ENCODE measurements around the gene OLFML2B. TPM values are rescaled to one million over a fixed set of nuclear protein-coding genes. Genes with fewer than 3 reads are reported as not detected.
A peak's percentile ranks its signal among the peaks of the same experiment; 100 is the strongest.
"Not testable (repeated sequence)": the region's sequence is repeated elsewhere in the genome, so short reads cannot be mapped to it uniquely, and the experiment has no call there.

Gene OLFML2B
- total and polyA plus RNA-seq, 2 donors (not counting 1 experiment from before 2014, with no cell fraction given): 5.1 to 7.2 TPM

DNA sequence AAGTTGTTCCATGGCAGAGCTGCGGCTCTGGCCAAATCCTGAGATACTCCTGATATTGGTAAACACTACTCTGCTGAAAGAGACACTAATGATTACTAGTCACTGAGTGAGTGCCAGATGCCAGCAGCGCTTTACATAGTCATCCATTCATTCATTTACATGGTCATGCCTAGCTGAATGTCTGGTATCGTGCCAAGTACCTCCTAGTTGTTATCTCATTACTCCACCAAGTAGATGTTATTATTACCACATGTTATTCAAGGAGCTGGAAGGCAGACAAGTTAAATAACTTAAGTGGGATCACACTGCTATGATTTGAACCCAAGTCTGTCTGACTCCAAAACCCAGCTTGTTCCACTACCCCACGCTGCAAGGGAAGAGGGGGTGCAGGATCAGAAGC lies 4.7 kb downstream of the OLFML2B start:
- Histone ChIP-seq H4K20me1 (ENCODE audit: control insufficient read depth, extremely low read depth, insufficient read depth, low read length) (no peaks in the 10 kb centered on the region), H3K79me2 (ENCODE audit: control insufficient read depth, insufficient read depth, low read length) (no peaks in the 10 kb centered on the region), H3K4me3 (replicated peaks in 1 of 4; ENCODE audit: control extremely low read depth in 1 of 4, insufficient read depth in 1 of 4, low read depth in 3 of 4, low read length in 4 of 4) (no peak overlapping the region), H3K9ac (ENCODE audit: insufficient read depth, low read length) (no peak overlapping the region), H2AFZ (ENCODE audit: low read length) (no peak overlapping the region), H3K4me2 (ENCODE audit: extremely low read depth, insufficient read depth, low read length) (no peak overlapping the region), H3K27ac (ENCODE audit: insufficient read depth, low read length) (no peak overlapping the region), H3K36me3 (ENCODE audit: control insufficient read depth, insufficient read depth, low read length) (no peaks in the 10 kb centered on the region), H3K27me3 (ENCODE audit: control insufficient read depth, insufficient read depth, low read length) (no peaks in the 10 kb centered on the region), H3K9me3 (ENCODE audit: control insufficient read depth, insufficient read depth, low read depth, low read length) (no peaks in the 10 kb centered on the region), H3K4me1 (ENCODE audit: control insufficient read depth, extremely low read depth, insufficient read depth, low read length) (peaks cover 9% of the 10 kb centered on the region)
- peak; percentile 64 to 89 for DNase-seq (ENCODE audit: low read depth in 2 of 2)
- no peak for TF ChIP-seq EZH2 (IDR thresholded peaks at IDR 0.05; ENCODE audit: low read length, missing control alignments)
- TF ChIP-seq, protein P1, sequence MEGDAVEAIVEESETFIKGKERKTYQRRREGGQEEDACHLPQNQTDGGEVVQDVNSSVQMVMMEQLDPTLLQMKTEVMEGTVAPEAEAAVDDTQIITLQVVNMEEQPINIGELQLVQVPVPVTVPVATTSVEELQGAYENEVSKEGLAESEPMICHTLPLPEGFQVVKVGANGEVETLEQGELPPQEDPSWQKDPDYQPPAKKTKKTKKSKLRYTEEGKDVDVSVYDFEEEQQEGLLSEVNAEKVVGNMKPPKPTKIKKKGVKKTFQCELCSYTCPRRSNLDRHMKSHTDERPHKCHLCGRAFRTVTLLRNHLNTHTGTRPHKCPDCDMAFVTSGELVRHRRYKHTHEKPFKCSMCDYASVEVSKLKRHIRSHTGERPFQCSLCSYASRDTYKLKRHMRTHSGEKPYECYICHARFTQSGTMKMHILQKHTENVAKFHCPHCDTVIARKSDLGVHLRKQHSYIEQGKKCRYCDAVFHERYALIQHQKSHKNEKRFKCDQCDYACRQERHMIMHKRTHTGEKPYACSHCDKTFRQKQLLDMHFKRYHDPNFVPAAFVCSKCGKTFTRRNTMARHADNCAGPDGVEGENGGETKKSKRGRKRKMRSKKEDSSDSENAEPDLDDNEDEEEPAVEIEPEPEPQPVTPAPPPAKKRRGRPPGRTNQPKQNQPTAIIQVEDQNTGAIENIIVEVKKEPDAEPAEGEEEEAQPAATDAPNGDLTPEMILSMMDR (conservative IDR thresholded peaks at IDR 0.05 in 1 of 2, IDR thresholded peaks at IDR 0.05 in 1 of 2; ENCODE audit: low read depth in 1 of 2, low read length in 2 of 2): no peak

DNA sequence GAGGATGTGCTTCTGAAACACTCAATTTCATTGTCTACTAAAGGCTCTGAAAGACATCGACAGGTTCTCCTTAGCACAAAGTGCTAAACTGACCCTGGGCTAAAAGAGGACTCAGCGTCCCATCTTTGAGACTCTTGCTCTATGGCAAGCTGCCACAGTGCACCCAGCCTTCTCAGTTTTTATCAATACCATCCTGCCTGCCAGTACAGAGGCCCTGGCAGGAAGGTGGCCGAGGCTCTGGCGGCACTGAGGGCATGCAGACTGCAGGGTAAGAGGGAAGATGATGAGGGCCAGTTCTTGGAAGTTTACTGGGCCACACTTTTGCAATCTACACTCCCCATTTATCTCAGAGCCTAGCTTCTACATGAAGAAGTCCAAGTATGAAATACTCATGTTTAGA lies 5.3 kb downstream of the OLFML2B start:
- no peak overlapping the region for H3K9ac ChIP-seq (ENCODE audit: insufficient read depth, low read length)
- no peak overlapping the region for H3K27ac ChIP-seq (ENCODE audit: insufficient read depth, low read length)
- no peak for DNase-seq (ENCODE audit: low read depth in 2 of 2)
- no peaks in the 10 kb centered on the region for H4K20me1 ChIP-seq (ENCODE audit: control insufficient read depth, extremely low read depth, insufficient read depth, low read length)
- peaks cover 9% of the 10 kb centered on the region for H3K4me1 ChIP-seq (ENCODE audit: control insufficient read depth, extremely low read depth, insufficient read depth, low read length)
- no peak overlapping the region for H3K4me3 ChIP-seq (replicated peaks in 1 of 4; ENCODE audit: control extremely low read depth in 1 of 4, insufficient read depth in 1 of 4, low read depth in 3 of 4, low read length in 4 of 4)
- H3K79me2 ChIP-seq (ENCODE audit: control insufficient read depth, insufficient read depth, low read length): no peaks in the 10 kb centered on the region
- TF ChIP-seq EZH2 (IDR thresholded peaks at IDR 0.05; ENCODE audit: low read length, missing control alignments): no peak
- TF ChIP-seq, protein P1 (conservative IDR thresholded peaks at IDR 0.05 in 1 of 2, IDR thresholded peaks at IDR 0.05 in 1 of 2; ENCODE audit: low read depth in 1 of 2, low read length in 2 of 2): no peak
- no peak overlapping the region for H3K4me2 ChIP-seq (ENCODE audit: extremely low read depth, insufficient read depth, low read length)
- H3K27me3 ChIP-seq (ENCODE audit: control insufficient read depth, insufficient read depth, low read length): no peaks in the 10 kb centered on the region
- H3K36me3 ChIP-seq (ENCODE audit: control insufficient read depth, insufficient read depth, low read length): no peaks in the 10 kb centered on the region
- H2AFZ ChIP-seq (ENCODE audit: low read length): no peak overlapping the region
- H3K9me3 ChIP-seq (ENCODE audit: control insufficient read depth, insufficient read depth, low read depth, low read length): no peaks in the 10 kb centered on the region

DNA sequence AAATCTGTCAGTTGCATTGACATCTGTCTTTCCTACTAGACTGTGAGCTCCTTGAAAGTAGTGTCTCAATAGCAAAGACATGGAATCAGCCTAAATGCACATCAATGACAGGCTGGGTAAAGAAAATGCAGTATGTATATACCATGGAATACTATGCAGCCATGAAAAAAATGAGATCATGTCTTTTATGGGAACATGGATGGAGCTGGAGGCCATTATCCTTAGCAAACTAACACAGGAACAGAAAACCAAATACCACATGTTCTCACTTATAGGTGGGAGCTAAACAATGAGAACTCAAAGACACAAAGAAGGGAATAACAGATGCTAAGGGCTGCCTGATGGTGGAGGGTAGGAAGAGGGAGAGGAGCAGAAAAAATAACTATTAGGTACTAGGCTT lies 5.9 kb downstream of the OLFML2B start:
- H3K9me3 ChIP-seq (ENCODE audit: control insufficient read depth, insufficient read depth, low read depth, low read length); H3K27me3 ChIP-seq (ENCODE audit: control insufficient read depth, insufficient read depth, low read length); H3K4me2 ChIP-seq (ENCODE audit: extremely low read depth, insufficient read depth, low read length); H3K27ac ChIP-seq (ENCODE audit: insufficient read depth, low read length); H3K79me2 ChIP-seq (ENCODE audit: control insufficient read depth, insufficient read depth, low read length); H3K4me1 ChIP-seq (ENCODE audit: control insufficient read depth, extremely low read depth, insufficient read depth, low read length); H3K9ac ChIP-seq (ENCODE audit: insufficient read depth, low read length); H4K20me1 ChIP-seq (ENCODE audit: control insufficient read depth, extremely low read depth, insufficient read depth, low read length); DNase-seq (ENCODE audit: low read depth in 2 of 2); H2AFZ ChIP-seq (ENCODE audit: low read length); H3K4me3 ChIP-seq (replicated peaks in 1 of 4; ENCODE audit: control extremely low read depth in 1 of 4, insufficient read depth in 1 of 4, low read depth in 3 of 4, low read length in 4 of 4); H3K36me3 ChIP-seq (ENCODE audit: control insufficient read depth, insufficient read depth, low read length): not testable (repeated sequence)
